Muscle layer of colon (tissue), 2 donors: ENCODE results near the gene UBL4B.

Experiments used
- H3K27ac ChIP-seq: one replicate; pipeline ENCODE4 v1.7.0; 2013; ENCODE audit warnings: low read depth, mild to moderate bottlenecking, low read length, moderate library complexity
- H3K27me3 ChIP-seq, 2 donors: one replicate each; pipeline ENCODE4 v1.7.0; 2013; ENCODE audit warnings: low read length in 2 of 2, mild to moderate bottlenecking in 2 of 2; ENCODE audit not compliant: insufficient read depth in 2 of 2, control insufficient read depth in 1 of 2
- H3K36me3 ChIP-seq: one replicate; pipeline ENCODE4 v1.7.0; 2013; ENCODE audit warnings: mild to moderate bottlenecking, low read length; ENCODE audit not compliant: insufficient read depth
- H3K4me1 ChIP-seq: one replicate; pipeline ENCODE4 v1.7.0; 2013; ENCODE audit warnings: mild to moderate bottlenecking, low read length; ENCODE audit not compliant: insufficient read depth
- H3K4me3 ChIP-seq, 2 donors: one replicate each; pipeline ENCODE4 v1.7.0; 2013; ENCODE audit warnings: low read length in 2 of 2, low read depth in 1 of 2, mild to moderate bottlenecking in 1 of 2, moderate library complexity in 1 of 2
- H3K9ac ChIP-seq: one replicate; pipeline ENCODE4 v1.7.0; 2013; ENCODE audit warnings: low read length
- H3K9me3 ChIP-seq: one replicate; pipeline ENCODE4 v1.7.0; 2013; ENCODE audit warnings: mild to moderate bottlenecking, low read length
- donor health status: abdominal sarcoma.
- donor health status: Adenocarcinoma of cecum.

The UBL4B gene

GRCh38 chr1:110148961-110149360 is 36.7 kb downstream of the UBL4B start:
- Histone ChIP-seq H3K36me3 (no peaks in the 10 kb centered on the region), H3K4me1 (no peaks in the 10 kb centered on the region), H3K27ac (no peak overlapping the region), H3K9me3 (no peaks in the 10 kb centered on the region), H3K4me3 (no peak overlapping the region), H3K9ac (no peak overlapping the region), H3K27me3 (peaks cover 7 to 31% of the 10 kb centered on the region in 2 donors)

- no peaks in the 10 kb centered on the region for H3K9me3 ChIP-seq
- peaks cover 7 to 31% of the 10 kb centered on the region in 2 donors for H3K27me3 ChIP-seq
- no peak within 1 kb of the TSS for H3K9ac ChIP-seq
- H3K4me1 ChIP-seq: no peaks in the 10 kb centered on the region
- H3K36me3 ChIP-seq: no peaks in the 10 kb centered on the region
- H3K4me3 ChIP-seq: no peak within 1 kb of the TSS
- H3K27ac ChIP-seq: no peak within 1 kb of the TSS
Observed at GRCh38 chr1:110150330-110151174, 38.3 kb downstream of the UBL4B start, which contains the start of gene SLC6A17. SLC6A17 (plus strand) TSS chr1:110150494; CDS start chr1:110166930, 16,436 bp downstream.

- Histone ChIP-seq H3K36me3 (no peaks in the 10 kb centered on the region), H3K4me3 (no peak overlapping the region), H3K4me1 (no peaks in the 10 kb centered on the region), H3K9ac (no peak overlapping the region), H3K27ac (no peak overlapping the region), H3K9me3 (no peaks in the 10 kb centered on the region), H3K27me3 (peaks cover 7 to 31% of the 10 kb centered on the region in 2 donors)
Observed at GRCh38 chr1:110151175-110151669, 39.0 kb downstream of the UBL4B start.

- Histone ChIP-seq H3K4me1 (no peaks in the 10 kb centered on the region), H3K9ac (no peak overlapping the region), H3K36me3 (no peaks in the 10 kb centered on the region), H3K4me3 (no peak overlapping the region), H3K27ac (no peak overlapping the region), H3K27me3 (peaks cover 7 to 31% of the 10 kb centered on the region in 2 donors), H3K9me3 (no peaks in the 10 kb centered on the region)
Observed at GRCh38 chr1:110152133-110152785, 40.0 kb downstream of the UBL4B start.

- Histone ChIP-seq H3K27ac (no peak overlapping the region), H3K9ac (no peak overlapping the region), H3K9me3 (no peaks in the 10 kb centered on the region), H3K4me1 (no peaks in the 10 kb centered on the region), H3K36me3 (no peaks in the 10 kb centered on the region), H3K4me3 (no peak overlapping the region), H3K27me3 (peaks cover 7 to 30% of the 10 kb centered on the region in 2 donors)
Observed at GRCh38 chr1:110153407-110153950, 41.2 kb downstream of the UBL4B start.

GRCh38 chr1:110155878-110156522 is 43.8 kb downstream of the UBL4B start:
- H3K9ac ChIP-seq: no peak overlapping the region
- H3K4me3 ChIP-seq: no peak overlapping the region
- H3K9me3 ChIP-seq: no peaks in the 10 kb centered on the region
- H3K4me1 ChIP-seq: no peaks in the 10 kb centered on the region
- H3K27me3 ChIP-seq: peaks cover 7 to 10% of the 10 kb centered on the region in 2 donors
- no peak overlapping the region for H3K27ac ChIP-seq
- no peaks in the 10 kb centered on the region for H3K36me3 ChIP-seq

- Histone ChIP-seq H3K36me3 (no peaks in the 10 kb centered on the region), H3K9me3 (no peaks in the 10 kb centered on the region), H3K27ac (no peak overlapping the region), H3K4me3 (no peak overlapping the region), H3K4me1 (no peaks in the 10 kb centered on the region), H3K9ac (no peak overlapping the region), H3K27me3 (no peaks in the 10 kb centered on the region)
Observed at GRCh38 chr1:110158261-110158660, 46.0 kb downstream of the UBL4B start.

- no peak overlapping the region for H3K4me3 ChIP-seq
- H3K9ac ChIP-seq: no peak overlapping the region
- no peaks in the 10 kb centered on the region for H3K27me3 ChIP-seq
- no peak overlapping the region for H3K27ac ChIP-seq
- no peaks in the 10 kb centered on the region for H3K36me3 ChIP-seq
- no peaks in the 10 kb centered on the region for H3K9me3 ChIP-seq
- H3K4me1 ChIP-seq: no peaks in the 10 kb centered on the region
Observed at GRCh38 chr1:110159168-110159567, 46.9 kb downstream of the UBL4B start.

- no peaks in the 10 kb centered on the region for H3K27me3 ChIP-seq
- H3K36me3 ChIP-seq: no peaks in the 10 kb centered on the region
- no peak overlapping the region for H3K9ac ChIP-seq
- H3K4me3 ChIP-seq: no peak overlapping the region
- H3K9me3 ChIP-seq: no peaks in the 10 kb centered on the region
- H3K27ac ChIP-seq: no peak overlapping the region
- no peaks in the 10 kb centered on the region for H3K4me1 ChIP-seq
Observed at GRCh38 chr1:110160538-110161100, 48.4 kb downstream of the UBL4B start.

- Histone ChIP-seq H3K4me3 (no peak overlapping the region), H3K27me3 (no peaks in the 10 kb centered on the region), H3K4me1 (no peaks in the 10 kb centered on the region), H3K27ac (no peak overlapping the region), H3K36me3 (no peaks in the 10 kb centered on the region), H3K9me3 (no peaks in the 10 kb centered on the region), H3K9ac (no peak overlapping the region)
Observed at GRCh38 chr1:110161165-110161564, 48.9 kb downstream of the UBL4B start.

- Histone ChIP-seq H3K27ac (no peak overlapping the region), H3K4me3 (no peak overlapping the region), H3K9me3 (no peaks in the 10 kb centered on the region), H3K27me3 (no peaks in the 10 kb centered on the region), H3K36me3 (no peaks in the 10 kb centered on the region), H3K4me1 (no peaks in the 10 kb centered on the region), H3K9ac (no peak overlapping the region)
Observed at GRCh38 chr1:110161849-110162248, 49.6 kb downstream of the UBL4B start.
